Measurements from ENCODE around the gene ELL. TPM values are rescaled to one million over a fixed set of nuclear protein-coding genes. Genes with fewer than 3 reads are reported as not detected.
A peak's percentile ranks its signal among the peaks of the same experiment; 100 is the strongest.

ELL gene
- polyA plus RNA-seq, 3 donors, result 12.2 to 35.3 (median 12.6) TPM

DNA sequence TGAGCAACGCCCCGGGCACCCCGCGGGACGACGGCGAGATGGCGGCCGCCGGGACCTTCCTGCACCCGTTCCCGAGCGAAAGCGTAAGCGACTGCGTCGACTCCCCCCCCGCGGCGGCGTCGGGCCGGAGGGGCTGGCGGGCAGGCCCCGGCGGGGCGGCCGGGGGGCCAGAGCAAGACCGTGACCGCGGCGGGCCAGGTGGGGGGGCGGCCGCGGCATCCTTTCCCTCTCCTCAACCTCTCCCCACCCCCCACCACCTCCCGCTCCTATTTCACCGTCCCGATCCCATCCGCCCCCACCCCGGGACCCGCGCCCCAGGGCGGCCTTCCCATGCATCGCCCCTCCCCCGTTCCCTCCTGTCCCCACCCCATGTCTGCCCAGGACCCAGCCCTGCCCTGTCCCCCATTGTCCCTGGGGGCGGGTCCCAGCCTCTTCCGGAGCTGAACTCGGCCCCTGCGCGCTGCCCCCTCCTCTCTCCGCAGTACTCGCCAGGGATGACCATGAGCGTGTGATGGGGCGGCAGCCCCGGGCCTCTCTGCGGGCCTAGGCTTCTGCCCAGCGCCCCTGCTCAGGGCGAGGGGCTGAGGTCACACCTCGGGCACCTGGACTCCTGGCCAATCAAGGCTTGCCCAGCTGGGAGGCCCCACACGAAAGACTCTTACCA is 88.0 kb downstream of the ELL start:
- intact Hi-C loops (cut with micrococcal nuclease), result no loop called here
- Mint-ChIP-seq H3K4me1 (peaks cover 31% of the 10 kb centered on the region), H3K27me3 (ENCODE audit: low read depth in 3 of 3) (peaks cover 28 to 66% (median 39%) of the 10 kb centered on the region in 3 donors), H3K27ac (peak overlapping the region in 1 of 7 donors; percentile 40), H3K36me3 (peaks cover 4 to 19% of the 10 kb centered on the region in 2 donors), H3K4me3 (peak overlapping the region; percentile 31 to 64), H3K9me3 (peaks cover 0 to 6% (median 0%) of the 10 kb centered on the region in 7 donors)
- DNase-seq, result no peak
- Histone ChIP-seq H3K27ac (ENCODE audit: low read depth in 1 of 2, low read length in 2 of 2) (no peak overlapping the region), H3K4me1 (ENCODE audit: control insufficient read depth in 1 of 2, insufficient read depth in 2 of 2, low read length in 2 of 2) (peaks cover 38 to 59% of the 10 kb centered on the region in 2 donors), H4K20me1 (ENCODE audit: insufficient read depth, low read length) (peaks cover 65% of the 10 kb centered on the region), H3K9me3 (replicated peaks in 1 of 2; ENCODE audit: control insufficient read depth in 1 of 2, insufficient read depth in 1 of 2, low read length in 2 of 2) (no peaks in the 10 kb centered on the region), H3K4me2 (replicated peaks; ENCODE audit: extremely low read depth, low read length, poor library complexity, severe bottlenecking) (peak overlapping the region; percentile 92), H2AFZ (ENCODE audit: insufficient read depth, low read depth, low read length, poor library complexity, severe bottlenecking) (no peak overlapping the region), H3K4me3 (replicated peaks in 1 of 3; ENCODE audit: low read depth in 2 of 3, low read length in 3 of 3) (peak overlapping the region in 1 of 3 experiments; percentile 8), H3K79me2 (ENCODE audit: insufficient read depth, low read length) (peaks cover 8% of the 10 kb centered on the region), H3K9ac (ENCODE audit: insufficient read depth, low read length, poor library complexity, severe bottlenecking) (no peak overlapping the region), H3K36me3 (replicated peaks in 1 of 2; ENCODE audit: control insufficient read depth in 1 of 2, insufficient read depth in 2 of 2, low read length in 2 of 2) (peaks cover 0 to 3% of the 10 kb centered on the region in 2 donors), H3K27me3 (ENCODE audit: control insufficient read depth in 2 of 2, insufficient read depth in 2 of 2, low read length in 2 of 2) (peaks cover 0 to 42% of the 10 kb centered on the region in 2 donors)
- 4% methylated on average over 53 of the region's 60 CpGs for WGBS (ENCODE audit: insufficient coverage)
- TF ChIP-seq, protein P1, sequence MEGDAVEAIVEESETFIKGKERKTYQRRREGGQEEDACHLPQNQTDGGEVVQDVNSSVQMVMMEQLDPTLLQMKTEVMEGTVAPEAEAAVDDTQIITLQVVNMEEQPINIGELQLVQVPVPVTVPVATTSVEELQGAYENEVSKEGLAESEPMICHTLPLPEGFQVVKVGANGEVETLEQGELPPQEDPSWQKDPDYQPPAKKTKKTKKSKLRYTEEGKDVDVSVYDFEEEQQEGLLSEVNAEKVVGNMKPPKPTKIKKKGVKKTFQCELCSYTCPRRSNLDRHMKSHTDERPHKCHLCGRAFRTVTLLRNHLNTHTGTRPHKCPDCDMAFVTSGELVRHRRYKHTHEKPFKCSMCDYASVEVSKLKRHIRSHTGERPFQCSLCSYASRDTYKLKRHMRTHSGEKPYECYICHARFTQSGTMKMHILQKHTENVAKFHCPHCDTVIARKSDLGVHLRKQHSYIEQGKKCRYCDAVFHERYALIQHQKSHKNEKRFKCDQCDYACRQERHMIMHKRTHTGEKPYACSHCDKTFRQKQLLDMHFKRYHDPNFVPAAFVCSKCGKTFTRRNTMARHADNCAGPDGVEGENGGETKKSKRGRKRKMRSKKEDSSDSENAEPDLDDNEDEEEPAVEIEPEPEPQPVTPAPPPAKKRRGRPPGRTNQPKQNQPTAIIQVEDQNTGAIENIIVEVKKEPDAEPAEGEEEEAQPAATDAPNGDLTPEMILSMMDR (IDR thresholded peaks at IDR 0.05), result no peak

DNA sequence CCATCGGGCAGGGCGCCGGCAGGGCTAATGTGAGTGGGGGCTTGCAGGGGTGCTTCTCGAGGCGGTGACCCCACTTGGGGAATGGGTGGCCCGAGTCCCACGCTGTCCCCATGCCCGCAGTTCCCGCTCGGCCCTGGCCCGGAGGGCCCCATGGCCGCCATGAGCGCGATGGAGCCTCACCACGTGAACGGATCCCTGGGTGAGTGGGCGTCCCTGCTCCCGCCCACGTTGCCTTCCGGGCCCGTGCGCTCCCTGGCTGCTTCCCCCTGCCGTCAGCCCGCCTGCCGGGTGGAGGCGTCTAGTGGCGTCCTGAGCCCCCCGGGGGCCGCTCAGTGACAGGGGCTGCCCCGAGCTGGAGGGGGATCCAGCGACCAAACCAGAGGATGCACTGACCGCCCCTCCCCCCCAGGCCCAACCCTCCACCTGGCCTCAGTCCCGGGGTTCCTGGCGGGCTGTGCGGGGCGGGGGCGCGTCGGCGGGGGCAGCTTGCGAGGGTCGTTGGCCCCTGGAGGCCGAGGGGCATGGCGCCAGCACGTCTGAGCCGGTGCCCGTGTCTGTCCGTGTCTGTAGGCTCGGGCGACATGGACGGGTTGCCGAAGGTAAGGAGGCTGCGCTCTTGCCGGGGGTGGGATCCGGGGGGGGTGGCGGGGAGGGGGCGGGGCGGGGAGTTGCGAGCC is 88.7 kb downstream of the ELL start:
- peak; percentile 34 to 53 (median 38) for DNase-seq
- H3K4me2 ChIP-seq (replicated peaks; ENCODE audit: extremely low read depth, low read length, poor library complexity, severe bottlenecking), result peak overlapping the region; percentile 92
- H3K27me3 ChIP-seq (ENCODE audit: control insufficient read depth in 2 of 2, insufficient read depth in 2 of 2, low read length in 2 of 2), result peaks cover 0 to 35% of the 10 kb centered on the region in 2 donors
- peaks cover 21 to 59% (median 33%) of the 10 kb centered on the region in 3 donors for H3K27me3 Mint-ChIP-seq (ENCODE audit: low read depth in 3 of 3)
- H4K20me1 ChIP-seq (ENCODE audit: insufficient read depth, low read length), result peaks cover 65% of the 10 kb centered on the region
- peaks cover 0 to 3% of the 10 kb centered on the region in 2 donors for H3K36me3 ChIP-seq (replicated peaks in 1 of 2; ENCODE audit: control insufficient read depth in 1 of 2, insufficient read depth in 2 of 2, low read length in 2 of 2)
- no peak overlapping the region for H3K27ac Mint-ChIP-seq
- H3K9ac ChIP-seq (ENCODE audit: insufficient read depth, low read length, poor library complexity, severe bottlenecking), result peak overlapping the region; percentile 47
- peaks cover 40 to 61% of the 10 kb centered on the region in 2 donors for H3K4me1 ChIP-seq (ENCODE audit: control insufficient read depth in 1 of 2, insufficient read depth in 2 of 2, low read length in 2 of 2)
- peak overlapping the region; percentile 41 to 46 for H3K4me3 Mint-ChIP-seq
- H3K4me3 ChIP-seq (replicated peaks in 1 of 3; ENCODE audit: low read depth in 2 of 3, low read length in 3 of 3), result peak overlapping the region; percentile 3 to 72 (median 32)
- peaks cover 0 to 5% (median 0%) of the 10 kb centered on the region in 7 donors for H3K9me3 Mint-ChIP-seq
- intact Hi-C loops (cut with micrococcal nuclease), result no loop called here
- no peaks in the 10 kb centered on the region for H3K9me3 ChIP-seq (replicated peaks in 1 of 2; ENCODE audit: control insufficient read depth in 1 of 2, insufficient read depth in 1 of 2, low read length in 2 of 2)
- TF ChIP-seq, protein P1 (IDR thresholded peaks at IDR 0.05), result no peak
- H3K27ac ChIP-seq (ENCODE audit: low read depth in 1 of 2, low read length in 2 of 2), result no peak overlapping the region
- peaks cover 27% of the 10 kb centered on the region for H3K4me1 Mint-ChIP-seq
- H3K79me2 ChIP-seq (ENCODE audit: insufficient read depth, low read length), result peaks cover 8% of the 10 kb centered on the region
- peak overlapping the region; percentile 62 for H2AFZ ChIP-seq (ENCODE audit: insufficient read depth, low read depth, low read length, poor library complexity, severe bottlenecking)
- peaks cover 4 to 19% of the 10 kb centered on the region in 2 donors for H3K36me3 Mint-ChIP-seq
- 6% methylated on average over 32 of the region's 59 CpGs for WGBS (ENCODE audit: insufficient coverage)

Measured in CD14-positive monocyte (primary cell).